Suppressor macrophage treated with lipopolysaccharide for 1 hour (primary cell): Measurements from ENCODE around the gene PRKD2.
"Not testable (repeated sequence)": the region's sequence is repeated elsewhere in the genome, so short reads cannot be mapped to it uniquely, and the experiment has no call there.

ENCODE experiments used
- DNase-seq, 3 donors: peaks; one replicate each; pipeline ENCODE4 v3.0.0-alpha.2; 2020 to 2022

The PRKD2 gene

GRCh38 chr19:46723471-46723870, 6.6 kb upstream of the PRKD2 start:
- no peak for DNase-seq

GRCh38 chr19:46723023-46723461, 6.1 kb upstream of the PRKD2 start:
- DNase-seq = no peak

- no peak for DNase-seq
Measured at GRCh38 chr19:46722421-46723022, 5.6 kb upstream of the PRKD2 start.

GRCh38 chr19:46722004-46722380, 5.1 kb upstream of the PRKD2 start:
- no peak for DNase-seq

- no peak for DNase-seq
Measured at GRCh38 chr19:46721269-46722003, 4.5 kb upstream of the PRKD2 start.

- no peak for DNase-seq
Measured at GRCh38 chr19:46720503-46721239, 3.8 kb upstream of the PRKD2 start.

- no peak for DNase-seq
Measured at GRCh38 chr19:46719629-46720502, 3.0 kb upstream of the PRKD2 start.

GRCh38 chr19:46718934-46719622, 2.2 kb upstream of the PRKD2 start:
- DNase-seq = no peak

- DNase-seq = peak in 2 of 3 donors; percentile 58 to 61
Measured at GRCh38 chr19:46718157-46718933, 1.4 kb upstream of the PRKD2 start.

GRCh38 chr19:46717716-46718143, 816 bp upstream of the PRKD2 start:
- peak in 1 of 3 donors; percentile 21 for DNase-seq

- DNase-seq = peak in 1 of 3 donors; percentile 32
Measured at GRCh38 chr19:46716672-46717033, 261 bp downstream of the PRKD2 start.

- DNase-seq = peak in 1 of 3 donors; percentile 39
Measured at GRCh38 chr19:46715975-46716671, 791 bp downstream of the PRKD2 start.

GRCh38 chr19:46715620-46715974, 1.3 kb downstream of the PRKD2 start:
- no peak for DNase-seq

- DNase-seq = no peak
Measured at GRCh38 chr19:46714444-46715106, 2.3 kb downstream of the PRKD2 start.

- DNase-seq = peak in 1 of 3 donors; percentile 47
Measured at GRCh38 chr19:46713781-46714443, 3.0 kb downstream of the PRKD2 start.

GRCh38 chr19:46712768-46713338, 4.1 kb downstream of the PRKD2 start:
- DNase-seq = not testable (repeated sequence)

GRCh38 chr19:46710687-46711086, 6.2 kb downstream of the PRKD2 start:
- DNase-seq = no peak

- DNase-seq = peak; percentile 77 to 86 (median 85)
Measured at GRCh38 chr19:46704379-46705076, 12.4 kb downstream of the PRKD2 start.

GRCh38 chr19:46700704-46701103, 16.2 kb downstream of the PRKD2 start:
- no peak for DNase-seq
